Renal cortical epithelial cell (primary cell): Measurements from ENCODE around the gene UGT2B11. TPM values are rescaled to one million over a fixed set of nuclear protein-coding genes. Genes with fewer than 3 reads are reported as not detected.
"Not testable (repeated sequence)": the region's sequence is repeated elsewhere in the genome, so short reads cannot be mapped to it uniquely, and the experiment has no call there.

ENCODE experiments used
- DNase-seq: peaks from one replicate; pipeline ENCODE4 v3.0.0-alpha.2; 2011; ENCODE audit warnings: low read depth
- total RNA-seq: library from RNA; depleted of rRNA; stranded (reverse); fragments of >200 nt; gene quantifications from 2 replicates; pipeline ENCODE4 v1.2.3, GENCODE V29; 2014

Gene UGT2B11
- total RNA-seq, 1 donor from 2014 or later, result not detected

DNA sequence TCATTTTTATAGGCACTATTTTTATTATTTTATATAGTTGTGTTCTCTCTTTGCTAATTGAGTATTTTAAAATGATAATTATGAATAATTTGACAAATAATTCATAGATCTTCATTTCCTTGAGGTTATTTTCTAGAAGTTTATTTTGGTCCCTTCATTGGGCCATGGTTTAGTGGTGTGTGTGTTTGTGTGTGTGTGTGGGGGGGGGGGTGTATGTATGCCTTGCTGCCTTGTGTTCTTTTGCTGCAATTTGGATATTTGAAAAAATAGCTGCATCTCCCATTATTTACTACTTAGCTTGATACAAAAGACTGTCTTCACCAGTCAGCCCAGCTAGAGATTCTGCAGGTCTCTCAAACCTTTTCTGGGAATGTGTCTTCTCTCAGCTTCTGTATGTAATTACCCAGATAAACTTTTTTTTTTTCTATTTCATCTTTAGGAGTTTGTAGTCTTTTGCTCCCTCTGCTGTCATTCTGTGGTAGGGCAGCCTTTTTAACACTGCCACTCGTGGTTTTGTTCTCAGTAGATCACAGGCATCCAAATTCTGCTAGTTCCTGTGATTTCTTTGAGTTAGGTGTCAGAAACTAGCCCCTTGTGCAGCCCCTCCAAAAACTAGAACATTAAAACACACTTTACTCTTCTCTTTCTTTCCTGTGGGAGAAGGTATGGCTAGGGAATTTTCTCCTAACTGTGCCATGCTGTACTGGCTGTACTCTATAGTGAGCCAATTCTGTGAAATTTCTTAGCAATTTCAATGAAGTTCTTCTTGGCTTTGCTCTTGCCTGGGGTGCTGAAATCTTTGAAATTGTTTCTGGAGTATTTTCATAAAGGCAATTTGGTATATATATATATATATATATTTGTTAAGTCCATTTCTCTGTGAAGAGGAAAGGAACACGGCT lies 44.1 kb downstream of the UGT2B11 start:
- DNase-seq, result peak; percentile 70

DNA sequence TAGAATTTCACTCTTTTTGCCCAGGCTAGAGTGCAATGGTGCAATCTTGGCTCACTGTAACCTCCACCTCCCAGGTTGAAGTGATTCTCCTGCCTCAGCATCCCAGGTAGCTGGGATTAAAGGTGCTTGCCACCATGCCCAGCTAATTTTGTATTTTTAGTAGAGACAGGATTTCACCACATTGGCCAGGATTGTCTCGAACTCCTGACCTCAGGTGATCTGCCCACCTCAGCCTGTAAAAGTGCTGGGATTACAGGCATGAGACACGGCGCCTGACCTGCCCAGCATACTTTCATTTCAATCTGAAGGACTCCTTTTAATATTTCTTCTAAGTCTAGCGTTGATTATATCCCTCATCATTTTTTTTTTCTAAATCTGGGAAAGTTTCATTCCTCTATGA lies 45.4 kb downstream of the UGT2B11 start:
- DNase-seq, result not testable (repeated sequence)

DNA sequence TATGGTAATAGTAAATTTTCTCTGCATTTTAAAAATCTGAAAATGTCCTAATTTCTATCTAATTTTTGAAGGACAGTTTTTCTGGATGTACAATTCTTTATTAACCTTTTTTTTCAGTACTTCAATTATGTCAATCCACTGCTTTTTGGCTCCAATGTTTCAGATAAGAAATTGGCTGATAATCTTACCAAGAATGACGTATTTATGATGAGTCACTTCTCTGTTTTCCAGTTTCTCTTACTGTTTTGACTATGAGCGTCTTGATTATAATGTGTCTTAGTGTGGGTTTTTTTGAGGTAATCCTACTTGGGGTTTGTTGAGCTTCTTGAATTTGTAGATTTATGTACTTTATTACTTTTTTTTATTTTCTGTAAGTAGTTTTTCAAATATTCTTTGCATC lies 47.2 kb downstream of the UGT2B11 start:
- peak; percentile 28 for DNase-seq

DNA sequence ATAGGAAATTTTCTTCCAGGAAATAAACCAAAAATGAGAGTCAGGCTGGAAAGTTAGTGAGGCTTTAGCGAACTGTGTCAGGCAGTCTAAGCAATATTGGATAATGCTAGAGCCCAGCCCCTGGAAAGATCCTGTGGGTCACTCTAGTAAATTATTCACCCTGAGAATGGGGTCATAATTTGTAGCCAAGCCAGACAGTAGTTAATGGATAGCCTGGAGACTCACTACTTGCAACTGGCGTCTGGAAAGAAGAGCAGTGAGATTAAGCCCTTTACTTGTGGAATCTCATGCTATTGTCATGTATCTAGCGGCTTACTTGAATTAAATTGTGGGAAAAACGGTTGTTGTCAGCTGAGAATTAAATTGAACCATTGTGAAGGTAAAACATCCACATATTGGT lies 48.2 kb downstream of the UGT2B11 start:
- peak; percentile 85 for DNase-seq

GRCh38 chr4:69165707-69166106 lies 48.8 kb downstream of the UGT2B11 start:
- DNase-seq, result not testable (repeated sequence)

DNA sequence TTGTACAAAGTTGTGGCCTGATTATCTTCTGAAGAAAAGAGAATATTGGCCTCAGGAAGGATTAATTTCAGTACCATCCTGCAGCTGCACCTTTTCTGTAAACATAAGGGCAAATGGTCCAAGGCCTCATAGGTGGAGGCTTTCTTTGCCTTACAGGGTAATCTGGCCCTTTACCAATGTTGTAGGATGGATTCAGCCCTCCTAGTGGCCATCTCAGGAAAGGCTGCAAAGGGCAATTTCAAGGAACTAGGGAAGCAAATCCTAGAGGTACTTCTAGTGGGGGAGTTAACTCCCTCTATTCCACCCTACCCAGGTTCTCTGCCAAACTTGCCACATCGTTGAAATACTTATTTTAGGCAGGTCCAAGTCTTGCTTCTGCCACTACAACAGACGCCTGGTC lies 57.6 kb downstream of the UGT2B11 start:
- no peak for DNase-seq

DNA sequence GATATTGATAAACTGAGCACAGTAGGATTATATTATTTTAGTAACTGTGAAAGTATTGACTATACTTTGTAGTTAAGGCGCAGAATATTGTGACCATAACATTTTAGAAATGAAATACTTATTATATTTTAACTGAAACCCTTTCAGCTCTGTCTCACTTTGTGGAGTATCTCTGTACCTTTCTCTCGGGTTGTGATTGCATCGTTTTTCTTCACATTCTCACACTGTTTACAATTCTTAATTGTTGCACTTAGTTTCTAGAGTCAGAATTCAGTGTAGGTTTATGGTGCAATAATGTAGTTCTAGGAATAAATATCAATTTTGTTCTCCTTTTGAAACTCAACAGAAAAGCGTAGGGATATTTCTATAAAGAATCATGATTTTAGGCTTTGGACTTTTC lies 60.5 kb downstream of the UGT2B11 start:
- DNase-seq, result no peak

Other genes with a start within 250 kb of the UGT2B11 start
- gene UGT2B7, start 118.3 kb downstream of the UGT2B11 start, total RNA-seq, result 137 and 190 TPM in 2 replicates
- not detected in 2 replicates for gene UGT2B28, start 65.7 kb upstream of the UGT2B11 start, total RNA-seq